ENCODE measurements around the gene MRTO4. TPM values are rescaled to one million over a fixed set of nuclear protein-coding genes. Genes with fewer than 3 reads are reported as not detected.

MRTO4 gene
- total and polyA plus RNA-seq, 4 donors: 6.5 to 23.6 (median 13.6) TPM

GRCh38 chr1:19308509-19308907, 56.9 kb downstream of the MRTO4 start:
- no peak overlapping the region for H3K27ac ChIP-seq (ENCODE audit: low read depth in 1 of 2, low read length in 2 of 2)
- H3K36me3 ChIP-seq (ENCODE audit: control insufficient read depth in 1 of 2, insufficient read depth in 2 of 2, low read length in 1 of 2): peaks cover 0 to 3% of the 10 kb centered on the region in 2 donors
- H3K4me1 ChIP-seq (ENCODE audit: control insufficient read depth in 1 of 2, insufficient read depth in 2 of 2, low read length in 2 of 2): no peaks in the 10 kb centered on the region
- 87 to 96% methylated on average over 3 of the region's 3 CpGs for WGBS, 2 donors
- H3K4me3 ChIP-seq (ENCODE audit: low read length in 2 of 2): no peak overlapping the region
- no peak for DNase-seq
- intact Hi-C loops (cut with DNase I): no loop called here
- no peak for ATAC-seq (ENCODE audit: low FRiP score)
- no peaks in the 10 kb centered on the region for H3K9me3 ChIP-seq (ENCODE audit: control insufficient read depth, low read length)
- H3K27me3 ChIP-seq (ENCODE audit: control insufficient read depth in 1 of 2, insufficient read depth in 2 of 2, low read length in 1 of 2): no peaks in the 10 kb centered on the region

DNA sequence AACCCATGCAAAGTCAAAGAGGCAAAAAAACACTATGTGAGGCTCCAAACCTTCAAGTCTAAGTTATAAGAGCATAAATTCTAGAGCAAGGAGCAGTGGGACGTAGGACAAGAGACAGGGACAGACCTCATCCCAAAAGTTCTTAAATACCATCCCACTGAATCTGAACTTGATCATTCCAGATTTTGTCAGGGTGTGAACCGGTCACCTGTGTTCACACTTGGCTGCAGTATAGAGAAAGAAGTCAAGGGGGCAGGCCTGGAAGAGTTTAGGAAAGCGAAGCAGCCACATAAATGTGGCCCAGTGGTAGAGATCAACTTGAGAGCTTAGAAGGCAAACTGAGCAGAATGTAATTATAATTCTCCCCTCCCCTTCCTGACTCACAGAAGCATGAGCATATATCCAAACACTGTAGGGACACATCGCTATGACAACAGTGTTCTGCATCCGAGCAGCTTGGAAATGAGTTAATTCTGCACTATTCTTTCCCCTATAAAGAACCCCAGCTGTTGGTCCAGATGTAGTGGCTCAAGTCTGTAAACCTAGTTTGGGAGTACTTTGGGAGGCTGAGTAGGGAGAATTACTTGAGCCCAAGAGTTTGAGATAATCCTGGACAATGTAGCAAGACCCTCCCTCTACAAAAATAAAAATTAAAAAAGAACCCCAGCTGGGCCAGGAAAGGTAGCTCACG, 57.7 kb downstream of the MRTO4 start:
- intact Hi-C loops (cut with DNase I): no loop called here
- H3K27ac ChIP-seq (ENCODE audit: low read depth in 1 of 2, low read length in 2 of 2): no peak overlapping the region
- no peaks in the 10 kb centered on the region for H3K9me3 ChIP-seq (ENCODE audit: control insufficient read depth, low read length)
- H3K36me3 ChIP-seq (ENCODE audit: control insufficient read depth in 1 of 2, insufficient read depth in 2 of 2, low read length in 1 of 2): peaks cover 0 to 3% of the 10 kb centered on the region in 2 donors
- H3K4me3 ChIP-seq (ENCODE audit: low read length in 2 of 2): no peak overlapping the region
- ATAC-seq (ENCODE audit: low FRiP score) (no peak), DNase-seq (no peak)
- H3K4me1 ChIP-seq (ENCODE audit: control insufficient read depth in 1 of 2, insufficient read depth in 2 of 2, low read length in 2 of 2): no peaks in the 10 kb centered on the region
- WGBS, 2 donors: 85 to 86% methylated on average over 6 of the region's 6 CpGs
- H3K27me3 ChIP-seq (ENCODE audit: control insufficient read depth in 1 of 2, insufficient read depth in 2 of 2, low read length in 1 of 2): no peaks in the 10 kb centered on the region

Other genes starting within 250 kb of the MRTO4 start
- 100 to 1,000 TPM; 174 to 201 TPM for gene UBR4, start 41.5 kb upstream of the MRTO4 start, total RNA-seq
- gene UBR4, start 41.5 kb upstream of the MRTO4 start, polyA plus RNA-seq: 100 to 1,000 TPM in 1 of 2 donors, 10 to 100 TPM in 1; 16.4 to 293 TPM
- gene EMC1, start 281 bp upstream of the MRTO4 start, total RNA-seq: 10 to 100 TPM; 33.9 to 35.0 TPM
- gene EMC1, start 281 bp upstream of the MRTO4 start, polyA plus RNA-seq: 10 to 100 TPM; 14.0 to 19.1 TPM
- 1 to 10 TPM; 1.2 to 1.6 TPM for gene AKR7A3, start 37.0 kb downstream of the MRTO4 start, total RNA-seq
- 10 to 100 TPM in 1 of 2 donors, 1 to 10 TPM in 1; 2.6 to 99.8 TPM for gene AKR7A3, start 37.0 kb downstream of the MRTO4 start, polyA plus RNA-seq
- 10 to 100 TPM; 19.3 to 34.7 TPM for gene AKR7A2, start 60.3 kb downstream of the MRTO4 start, total RNA-seq
- gene AKR7A2, start 60.3 kb downstream of the MRTO4 start, polyA plus RNA-seq: 10 to 100 TPM; 31.4 to 48.0 TPM
- 10 to 100 TPM in 1 of 2 donors, 1 to 10 TPM in 1; 7.6 to 13.7 TPM for gene SLC66A1, start 60.5 kb downstream of the MRTO4 start, total RNA-seq
- 10 to 100 TPM in 1 of 2 donors, 1 to 10 TPM in 1; 4.0 to 15.2 TPM for gene SLC66A1, start 60.5 kb downstream of the MRTO4 start, polyA plus RNA-seq
- 100 to 1,000 TPM; 289 to 297 TPM for gene CAPZB, start 233.7 kb downstream of the MRTO4 start, total RNA-seq
- gene CAPZB, start 233.7 kb downstream of the MRTO4 start, polyA plus RNA-seq: 100 to 1,000 TPM; 230 to 254 TPM